ENCODE results near the gene MCL1. TPM values are rescaled to one million over a fixed set of nuclear protein-coding genes. Genes with fewer than 3 reads are reported as not detected.
"Not testable (repeated sequence)": the region's sequence is repeated elsewhere in the genome, so short reads cannot be mapped to it uniquely, and the experiment has no call there.

Gene MCL1
- total and polyA plus RNA-seq, 7 donors, result 119 to 352 (median 168) TPM

- peak overlapping the region; percentile 38 to 99 (median 96) for H3K27ac ChIP-seq
- 46 to 69% methylated on average over 4 of the region's 4 CpGs for WGBS, 2 donors
- DNase-seq, result peak; percentile 57
- H3K27me3 ChIP-seq, result no peaks in the 10 kb centered on the region
- H3K36me3 ChIP-seq, result peaks cover 31 to 72% (median 39%) of the 10 kb centered on the region in 4 donors
- peak overlapping the region in 2 of 4 donors; percentile 9 to 91 for H3K4me3 ChIP-seq
- H3K4me1 ChIP-seq, result peaks cover 0 to 95% (median 82%) of the 10 kb centered on the region in 4 donors
- TF ChIP-seq EP300 (IDR thresholded peaks at IDR 0.05) (no peak), POLR2AphosphoS5 (IDR thresholded peaks at IDR 0.05) (peak in 1 of 4 donors; percentile 16)
- no peaks in the 10 kb centered on the region for H3K9me3 ChIP-seq
- intact Hi-C loops (cut with DNase I), result no loop called here
Observed at GRCh38 chr1:150572918-150573647, 6.3 kb downstream of the MCL1 start.

- peaks cover 6 to 27% (median 16%) of the 10 kb centered on the region in 4 donors for H3K36me3 ChIP-seq
- H3K9me3 ChIP-seq, result no peaks in the 10 kb centered on the region
- peaks cover 0 to 100% (median 97%) of the 10 kb centered on the region in 4 donors for H3K4me1 ChIP-seq
- H3K4me3 ChIP-seq, result peak overlapping the region in 3 of 4 donors; percentile 36 to 43 (median 39)
- no peaks in the 10 kb centered on the region for H3K27me3 ChIP-seq
- no peak for DNase-seq
- H3K27ac ChIP-seq, result peak overlapping the region; percentile 95 to 99 (median 98)
- TF ChIP-seq POLR2AphosphoS5 (IDR thresholded peaks at IDR 0.05), result no peak
- no peak for TF ChIP-seq EP300 (IDR thresholded peaks at IDR 0.05)
- TF ChIP-seq POLR2A (IDR thresholded peaks at IDR 0.05), result no peak
- no peak for TF ChIP-seq CTCF (IDR thresholded peaks at IDR 0.05)
- intact Hi-C loops (cut with DNase I), result loop anchor here (10.0 kb wide), 2 partner anchors 126 to 356 kb away; partner anchors contain the start of genes GOLPH3L and SETDB1
Observed at GRCh38 chr1:150568594-150568966, 10.8 kb downstream of the MCL1 start.

GRCh38 chr1:150567717-150568593 is 11.5 kb downstream of the MCL1 start:
- Histone ChIP-seq H3K36me3 (peaks cover 0 to 20% (median 10%) of the 10 kb centered on the region in 4 donors), H3K4me3 (peak overlapping the region; percentile 30 to 43 (median 38)), H3K9me3 (no peaks in the 10 kb centered on the region), H3K27me3 (no peaks in the 10 kb centered on the region), H3K4me1 (peaks cover 0 to 100% (median 97%) of the 10 kb centered on the region in 4 donors), H3K27ac (peak overlapping the region; percentile 95 to 99 (median 98))
- peak; percentile 97 for DNase-seq
- intact Hi-C loops (cut with DNase I), result loop anchor here (10.0 kb wide), 2 partner anchors 127 to 357 kb away; partner anchors contain the start of genes GOLPH3L and SETDB1
- 3% methylated on average over 10 of the region's 10 CpGs for WGBS, 2 donors
- TF ChIP-seq POLR2A (IDR thresholded peaks at IDR 0.05), result no peak
- TF ChIP-seq POLR2AphosphoS5 (IDR thresholded peaks at IDR 0.05), result peak; percentile 77 to 91 (median 81)
- peak; percentile 59 to 95 (median 82) for TF ChIP-seq EP300 (IDR thresholded peaks at IDR 0.05)

GRCh38 chr1:150567341-150567716 is 12.1 kb downstream of the MCL1 start:
- Histone ChIP-seq H3K27ac (peak overlapping the region; percentile 95 to 99 (median 98)), H3K36me3 (peaks cover 0 to 14% (median 5%) of the 10 kb centered on the region in 4 donors), H3K9me3 (no peaks in the 10 kb centered on the region), H3K27me3 (no peaks in the 10 kb centered on the region), H3K4me1 (peaks cover 0 to 100% (median 97%) of the 10 kb centered on the region in 4 donors), H3K4me3 (peak overlapping the region; percentile 30 to 43 (median 38))
- DNase-seq, result no peak
- WGBS, 2 donors, result 3 to 31% methylated on average over 3 of the region's 3 CpGs
- intact Hi-C loops (cut with DNase I), result loop anchor here (10.0 kb wide), 2 partner anchors 127 to 357 kb away; partner anchors contain the start of genes GOLPH3L and SETDB1
- TF ChIP-seq EP300 (IDR thresholded peaks at IDR 0.05) (no peak), POLR2A (IDR thresholded peaks at IDR 0.05) (no peak), CTCF (IDR thresholded peaks at IDR 0.05) (no peak), POLR2AphosphoS5 (IDR thresholded peaks at IDR 0.05) (no peak)

GRCh38 chr1:150566589-150567340 is 12.6 kb downstream of the MCL1 start:
- intact Hi-C loops (cut with DNase I), result loop anchor here (10.0 kb wide), 2 partner anchors 128 to 358 kb away; partner anchors contain the start of genes GOLPH3L and SETDB1
- TF ChIP-seq POLR2AphosphoS5 (IDR thresholded peaks at IDR 0.05) (peak in 1 of 4 donors; percentile 10), EP300 (IDR thresholded peaks at IDR 0.05) (no peak)
- peak overlapping the region; percentile 30 to 43 (median 38) for H3K4me3 ChIP-seq
- no peaks in the 10 kb centered on the region for H3K27me3 ChIP-seq
- peaks cover 0 to 8% (median under 1%) of the 10 kb centered on the region in 4 donors for H3K36me3 ChIP-seq
- DNase-seq, result peak; percentile 63
- WGBS, 2 donors, result 79 to 88% methylated on average over 12 of the region's 12 CpGs
- no peaks in the 10 kb centered on the region for H3K9me3 ChIP-seq
- peaks cover 0 to 100% (median 97%) of the 10 kb centered on the region in 4 donors for H3K4me1 ChIP-seq
- H3K27ac ChIP-seq, result peak overlapping the region; percentile 95 to 99 (median 98)

GRCh38 chr1:150565240-150565991 is 14.0 kb downstream of the MCL1 start:
- peak; percentile 58 for DNase-seq
- Histone ChIP-seq H3K27ac (peak overlapping the region; percentile 95 to 99 (median 98)), H3K4me1 (peaks cover 0 to 95% (median 89%) of the 10 kb centered on the region in 4 donors)
- 83 to 90% methylated on average over 14 of the region's 14 CpGs for WGBS, 2 donors
- intact Hi-C loops (cut with DNase I), result loop anchor here (10.0 kb wide), 2 partner anchors 129 to 359 kb away; partner anchors contain the start of genes GOLPH3L and SETDB1
- H3K4me3 ChIP-seq, H3K9me3 ChIP-seq, H3K27me3 ChIP-seq, H3K36me3 ChIP-seq: not testable (repeated sequence)

Measured in sigmoid colon (tissue), 7 donors.